ENCODE results near the gene DNMT1.

The DNMT1 gene

GRCh38 chr19:10112037-10112761 is 82.6 kb downstream of the DNMT1 start:
- H3K9ac ChIP-seq (ENCODE audit: low read depth, low read length), result no peak overlapping the region
- WGBS, result 87% methylated on average over 23 of the region's 23 CpGs
- H3K9me3 ChIP-seq (ENCODE audit: insufficient read depth, low read depth, low read length), result no peaks in the 10 kb centered on the region
- H3K27me3 ChIP-seq (ENCODE audit: insufficient read depth, low read length), result no peaks in the 10 kb centered on the region
- peaks cover 2% of the 10 kb centered on the region for H3K4me1 ChIP-seq (ENCODE audit: insufficient read depth, low read length)
- no peak overlapping the region for H3K27ac ChIP-seq (ENCODE audit: low read depth, low read length)
- H3K36me3 ChIP-seq (ENCODE audit: insufficient read depth, low read length), result peaks cover 69% of the 10 kb centered on the region
- no peak overlapping the region for H3K4me3 ChIP-seq (ENCODE audit: low read length)

- Histone ChIP-seq H3K36me3 (ENCODE audit: insufficient read depth, low read length) (peaks cover 63% of the 10 kb centered on the region), H3K9me3 (ENCODE audit: insufficient read depth, low read depth, low read length) (no peaks in the 10 kb centered on the region), H3K27ac (ENCODE audit: low read depth, low read length) (no peak within 1 kb of the TSS), H3K4me3 (ENCODE audit: low read length) (no peak within 1 kb of the TSS), H3K4me1 (ENCODE audit: insufficient read depth, low read length) (peaks cover 5% of the 10 kb centered on the region), H3K27me3 (ENCODE audit: insufficient read depth, low read length) (no peaks in the 10 kb centered on the region), H3K9ac (ENCODE audit: low read depth, low read length) (no peak within 1 kb of the TSS)
- 93% methylated on average over 8 of the region's 8 CpGs for WGBS
Observed at GRCh38 chr19:10111405-10111811, 83.3 kb downstream of the DNMT1 start, which contains the start of gene P2RY11. TSS of gene P2RY11 (plus strand) at chr19:10111693. CDS start at chr19:10111722, 29 bp downstream.

GRCh38 chr19:10110972-10111317 is 83.8 kb downstream of the DNMT1 start:
- Histone ChIP-seq H3K36me3 (ENCODE audit: insufficient read depth, low read length) (peaks cover 58% of the 10 kb centered on the region), H3K27ac (ENCODE audit: low read depth, low read length) (no peak overlapping the region), H3K9ac (ENCODE audit: low read depth, low read length) (no peak overlapping the region), H3K9me3 (ENCODE audit: insufficient read depth, low read depth, low read length) (no peaks in the 10 kb centered on the region), H3K4me1 (ENCODE audit: insufficient read depth, low read length) (peaks cover 5% of the 10 kb centered on the region), H3K4me3 (ENCODE audit: low read length) (no peak overlapping the region), H3K27me3 (ENCODE audit: insufficient read depth, low read length) (no peaks in the 10 kb centered on the region)
- 96% methylated on average over 19 of the region's 19 CpGs for WGBS

- Histone ChIP-seq H3K27me3 (ENCODE audit: insufficient read depth, low read length) (no peaks in the 10 kb centered on the region), H3K9me3 (ENCODE audit: insufficient read depth, low read depth, low read length) (no peaks in the 10 kb centered on the region), H3K4me1 (ENCODE audit: insufficient read depth, low read length) (peaks cover 5% of the 10 kb centered on the region), H3K9ac (ENCODE audit: low read depth, low read length) (no peak overlapping the region), H3K4me3 (ENCODE audit: low read length) (no peak overlapping the region), H3K27ac (ENCODE audit: low read depth, low read length) (no peak overlapping the region), H3K36me3 (ENCODE audit: insufficient read depth, low read length) (peaks cover 52% of the 10 kb centered on the region)
- 97% methylated on average over 44 of the region's 44 CpGs for WGBS
Observed at GRCh38 chr19:10110076-10110971, 84.4 kb downstream of the DNMT1 start.

- no peaks in the 10 kb centered on the region for H3K27me3 ChIP-seq (ENCODE audit: insufficient read depth, low read length)
- WGBS, result 96% methylated on average over 14 of the region's 14 CpGs
- peaks cover 5% of the 10 kb centered on the region for H3K4me1 ChIP-seq (ENCODE audit: insufficient read depth, low read length)
- no peak overlapping the region for H3K4me3 ChIP-seq (ENCODE audit: low read length)
- no peaks in the 10 kb centered on the region for H3K9me3 ChIP-seq (ENCODE audit: insufficient read depth, low read depth, low read length)
- H3K36me3 ChIP-seq (ENCODE audit: insufficient read depth, low read length), result peaks cover 47% of the 10 kb centered on the region
- H3K27ac ChIP-seq (ENCODE audit: low read depth, low read length), result no peak overlapping the region
- H3K9ac ChIP-seq (ENCODE audit: low read depth, low read length), result no peak overlapping the region
Observed at GRCh38 chr19:10109528-10109927, 85.2 kb downstream of the DNMT1 start.

- peaks cover 5% of the 10 kb centered on the region for H3K4me1 ChIP-seq (ENCODE audit: insufficient read depth, low read length)
- 96% methylated on average over 14 of the region's 14 CpGs for WGBS
Observed at GRCh38 chr19:10107817-10108367, 86.9 kb downstream of the DNMT1 start.

GRCh38 chr19:10107254-10107653 is 87.5 kb downstream of the DNMT1 start:
- 91% methylated on average over 10 of the region's 10 CpGs for WGBS
- H3K36me3 ChIP-seq (ENCODE audit: insufficient read depth, low read length), result peaks cover 46% of the 10 kb centered on the region
- H3K27me3 ChIP-seq (ENCODE audit: insufficient read depth, low read length), result no peaks in the 10 kb centered on the region
- H3K27ac ChIP-seq (ENCODE audit: low read depth, low read length), result no peak overlapping the region; the same call in 1 of the 2 replicates
- peak overlapping the region; percentile 79 for H3K4me3 ChIP-seq (ENCODE audit: low read length)
- H3K4me1 ChIP-seq (ENCODE audit: insufficient read depth, low read length), result peaks cover 5% of the 10 kb centered on the region
- H3K9me3 ChIP-seq (ENCODE audit: insufficient read depth, low read depth, low read length), result no peaks in the 10 kb centered on the region
- peak overlapping the region; percentile 95 for H3K9ac ChIP-seq (ENCODE audit: low read depth, low read length)

More at GRCh38 chr19:10107817-10108367, 86.9 kb downstream of the DNMT1 start:
- Histone ChIP-seq H3K9me3 (ENCODE audit: insufficient read depth, low read depth, low read length) (no peaks in the 10 kb centered on the region), H3K27ac (ENCODE audit: low read depth, low read length) (no peak overlapping the region), H3K36me3 (ENCODE audit: insufficient read depth, low read length) (peaks cover 46% of the 10 kb centered on the region), H3K27me3 (ENCODE audit: insufficient read depth, low read length) (no peaks in the 10 kb centered on the region), H3K9ac (ENCODE audit: low read depth, low read length) (no peak overlapping the region), H3K4me3 (ENCODE audit: low read length) (no peak overlapping the region)

- peaks cover 5% of the 10 kb centered on the region for H3K4me1 ChIP-seq (ENCODE audit: insufficient read depth, low read length)
- under 1% methylated on average over 71 of the region's 71 CpGs for WGBS
- H3K27me3 ChIP-seq (ENCODE audit: insufficient read depth, low read length), result no peaks in the 10 kb centered on the region
- peak within 1 kb of the TSS; percentile 68 for H3K27ac ChIP-seq (ENCODE audit: low read depth, low read length)
- H3K9me3 ChIP-seq (ENCODE audit: insufficient read depth, low read depth, low read length), result no peaks in the 10 kb centered on the region
- H3K9ac ChIP-seq (ENCODE audit: low read depth, low read length), result peak within 1 kb of the TSS; percentile 95
- peak within 1 kb of the TSS; percentile 79 for H3K4me3 ChIP-seq (ENCODE audit: low read length)
- H3K36me3 ChIP-seq (ENCODE audit: insufficient read depth, low read length), result peaks cover 43% of the 10 kb centered on the region
Observed at GRCh38 chr19:10106100-10106936, 88.4 kb downstream of the DNMT1 start, which contains the start of gene PPAN. TSS of gene PPAN (plus strand) at chr19:10106362. CDS start at chr19:10106395, 33 bp downstream.

- peaks cover 5% of the 10 kb centered on the region for H3K4me1 ChIP-seq (ENCODE audit: insufficient read depth, low read length)
- no peak overlapping the region for H3K27ac ChIP-seq (ENCODE audit: low read depth, low read length)
Observed at GRCh38 chr19:10105509-10106099, 89.1 kb downstream of the DNMT1 start.

More at GRCh38 chr19:10105509-10106099, 89.1 kb downstream of the DNMT1 start:
- H3K27me3 ChIP-seq (ENCODE audit: insufficient read depth, low read length), result no peaks in the 10 kb centered on the region
- peaks cover 36% of the 10 kb centered on the region for H3K36me3 ChIP-seq (ENCODE audit: insufficient read depth, low read length)
- no peak overlapping the region for H3K9ac ChIP-seq (ENCODE audit: low read depth, low read length)
- no peaks in the 10 kb centered on the region for H3K9me3 ChIP-seq (ENCODE audit: insufficient read depth, low read depth, low read length)
- WGBS, result 65% methylated on average over 16 of the region's 16 CpGs
- H3K4me3 ChIP-seq (ENCODE audit: low read length), result peak overlapping the region; percentile 79

Data from HUES64 (cell line).